ENCODE results near the gene FDX2.
A peak's percentile ranks its signal among the peaks of the same experiment; 100 is the strongest.
"Not testable (repeated sequence)": the region's sequence is repeated elsewhere in the genome, so short reads cannot be mapped to it uniquely, and the experiment has no call there.

The FDX2 gene

GRCh38 chr19:10344780-10345179 is 29.0 kb upstream of the FDX2 start:
- Histone ChIP-seq H3K27ac (ENCODE audit: low read length) (no peak overlapping the region), H3K36me3 (ENCODE audit: control insufficient read depth in 1 of 2, insufficient read depth in 2 of 2, low read length in 2 of 2) (peaks cover 0 to 2% of the 10 kb centered on the region in 2 donors), H3K4me3 (ENCODE audit: low read depth in 1 of 2, low read length in 2 of 2) (no peak overlapping the region), H3K9me3 (ENCODE audit: control insufficient read depth in 1 of 2, low read length in 2 of 2) (no peaks in the 10 kb centered on the region), H3K4me1 (ENCODE audit: control insufficient read depth in 1 of 2, insufficient read depth in 2 of 2, low read length in 2 of 2) (no peaks in the 10 kb centered on the region), H3K27me3 (ENCODE audit: low read depth, low read length) (no peaks in the 10 kb centered on the region)

- no peak overlapping the region for H3K27ac ChIP-seq (ENCODE audit: low read length)
- H3K27me3 ChIP-seq (ENCODE audit: low read depth, low read length), result no peaks in the 10 kb centered on the region
- H3K4me1 ChIP-seq (ENCODE audit: control insufficient read depth in 1 of 2, insufficient read depth in 2 of 2, low read length in 2 of 2), result no peaks in the 10 kb centered on the region
- H3K9me3 ChIP-seq (ENCODE audit: control insufficient read depth in 1 of 2, low read length in 2 of 2), result no peaks in the 10 kb centered on the region
- H3K4me3 ChIP-seq (ENCODE audit: low read depth in 1 of 2, low read length in 2 of 2), result no peak overlapping the region
- no peaks in the 10 kb centered on the region for H3K36me3 ChIP-seq (ENCODE audit: control insufficient read depth in 1 of 2, insufficient read depth in 2 of 2, low read length in 2 of 2)
Measured at GRCh38 chr19:10343495-10343894, 27.7 kb upstream of the FDX2 start.

- no peaks in the 10 kb centered on the region for H3K9me3 ChIP-seq (ENCODE audit: control insufficient read depth in 1 of 2, low read length in 2 of 2)
- H3K27me3 ChIP-seq (ENCODE audit: low read depth, low read length), result no peaks in the 10 kb centered on the region
- no peak overlapping the region for H3K27ac ChIP-seq (ENCODE audit: low read length)
- H3K4me3 ChIP-seq (ENCODE audit: low read depth in 1 of 2, low read length in 2 of 2), result no peak overlapping the region
- peaks cover 0 to under 1% of the 10 kb centered on the region in 2 donors for H3K4me1 ChIP-seq (ENCODE audit: control insufficient read depth in 1 of 2, insufficient read depth in 2 of 2, low read length in 2 of 2)
- no peaks in the 10 kb centered on the region for H3K36me3 ChIP-seq (ENCODE audit: control insufficient read depth in 1 of 2, insufficient read depth in 2 of 2, low read length in 2 of 2)
Measured at GRCh38 chr19:10339977-10340376, 24.2 kb upstream of the FDX2 start.

GRCh38 chr19:10339380-10339960 is 23.7 kb upstream of the FDX2 start, which contains the start of gene ICAM3:
Gene ICAM3 (minus strand): TSS chr19:10339624. CDS start chr19:10339614, 10 bp downstream.
- Histone ChIP-seq H3K27me3 (ENCODE audit: low read depth, low read length) (no peaks in the 10 kb centered on the region), H3K36me3 (ENCODE audit: control insufficient read depth in 1 of 2, insufficient read depth in 2 of 2, low read length in 2 of 2) (no peaks in the 10 kb centered on the region), H3K27ac (ENCODE audit: low read length) (no peak within 1 kb of the TSS), H3K4me1 (ENCODE audit: control insufficient read depth in 1 of 2, insufficient read depth in 2 of 2, low read length in 2 of 2) (peaks cover 0 to 5% of the 10 kb centered on the region in 2 donors), H3K9me3 (ENCODE audit: control insufficient read depth in 1 of 2, low read length in 2 of 2) (no peaks in the 10 kb centered on the region), H3K4me3 (ENCODE audit: low read depth in 1 of 2, low read length in 2 of 2) (peak within 1 kb of the TSS; percentile 18 to 19)

GRCh38 chr19:10338940-10339339 is 23.1 kb upstream of the FDX2 start:
- Histone ChIP-seq H3K4me1 (ENCODE audit: control insufficient read depth in 1 of 2, insufficient read depth in 2 of 2, low read length in 2 of 2) (peaks cover 0 to 11% of the 10 kb centered on the region in 2 donors), H3K4me3 (ENCODE audit: low read depth in 1 of 2, low read length in 2 of 2) (peak overlapping the region; percentile 18 to 19), H3K36me3 (ENCODE audit: control insufficient read depth in 1 of 2, insufficient read depth in 2 of 2, low read length in 2 of 2) (no peaks in the 10 kb centered on the region), H3K27me3 (ENCODE audit: low read depth, low read length) (no peaks in the 10 kb centered on the region), H3K27ac (ENCODE audit: low read length) (no peak overlapping the region), H3K9me3 (ENCODE audit: control insufficient read depth in 1 of 2, low read length in 2 of 2) (no peaks in the 10 kb centered on the region)

- H3K27me3 ChIP-seq (ENCODE audit: low read depth, low read length); H3K27ac ChIP-seq (ENCODE audit: low read length); H3K36me3 ChIP-seq (ENCODE audit: control insufficient read depth in 1 of 2, insufficient read depth in 2 of 2, low read length in 2 of 2); H3K9me3 ChIP-seq (ENCODE audit: control insufficient read depth in 1 of 2, low read length in 2 of 2); H3K4me3 ChIP-seq (ENCODE audit: low read depth in 1 of 2, low read length in 2 of 2): not testable (repeated sequence)
- peaks cover 3 to 26% of the 10 kb centered on the region in 2 donors for H3K4me1 ChIP-seq (ENCODE audit: control insufficient read depth in 1 of 2, insufficient read depth in 2 of 2, low read length in 2 of 2)
Measured at GRCh38 chr19:10336725-10337124, 20.9 kb upstream of the FDX2 start.

GRCh38 chr19:10335352-10335985 is 19.7 kb upstream of the FDX2 start:
- H3K9me3 ChIP-seq (ENCODE audit: control insufficient read depth in 1 of 2, low read length in 2 of 2), result no peaks in the 10 kb centered on the region
- H3K27ac ChIP-seq (ENCODE audit: low read length), result no peak overlapping the region
- peaks cover 3 to 29% of the 10 kb centered on the region in 2 donors for H3K4me1 ChIP-seq (ENCODE audit: control insufficient read depth in 1 of 2, insufficient read depth in 2 of 2, low read length in 2 of 2)
- H3K36me3 ChIP-seq (ENCODE audit: control insufficient read depth in 1 of 2, insufficient read depth in 2 of 2, low read length in 2 of 2), result peaks cover 0 to 5% of the 10 kb centered on the region in 2 donors
- H3K4me3 ChIP-seq (ENCODE audit: low read depth in 1 of 2, low read length in 2 of 2), result peak overlapping the region in 1 of 2 donors; percentile 83
- H3K27me3 ChIP-seq (ENCODE audit: low read depth, low read length), result no peaks in the 10 kb centered on the region

- H3K4me3 ChIP-seq (ENCODE audit: low read depth in 1 of 2, low read length in 2 of 2), result peak overlapping the region; percentile 74 to 83
- no peaks in the 10 kb centered on the region for H3K9me3 ChIP-seq (ENCODE audit: control insufficient read depth in 1 of 2, low read length in 2 of 2)
- peaks cover 3 to 29% of the 10 kb centered on the region in 2 donors for H3K4me1 ChIP-seq (ENCODE audit: control insufficient read depth in 1 of 2, insufficient read depth in 2 of 2, low read length in 2 of 2)
- peaks cover 0 to 12% of the 10 kb centered on the region in 2 donors for H3K36me3 ChIP-seq (ENCODE audit: control insufficient read depth in 1 of 2, insufficient read depth in 2 of 2, low read length in 2 of 2)
- no peak overlapping the region for H3K27ac ChIP-seq (ENCODE audit: low read length)
- no peaks in the 10 kb centered on the region for H3K27me3 ChIP-seq (ENCODE audit: low read depth, low read length)
Measured at GRCh38 chr19:10334588-10335351, 19.0 kb upstream of the FDX2 start.

GRCh38 chr19:10333758-10334587 is 18.2 kb upstream of the FDX2 start:
- H3K4me3 ChIP-seq (ENCODE audit: low read depth in 1 of 2, low read length in 2 of 2), result peak overlapping the region; percentile 74 to 83
- H3K36me3 ChIP-seq (ENCODE audit: control insufficient read depth in 1 of 2, insufficient read depth in 2 of 2, low read length in 2 of 2), result peaks cover 6 to 20% of the 10 kb centered on the region in 2 donors
- no peak overlapping the region for H3K27ac ChIP-seq (ENCODE audit: low read length)
- H3K4me1 ChIP-seq (ENCODE audit: control insufficient read depth in 1 of 2, insufficient read depth in 2 of 2, low read length in 2 of 2), result peaks cover 3 to 29% of the 10 kb centered on the region in 2 donors
- no peaks in the 10 kb centered on the region for H3K27me3 ChIP-seq (ENCODE audit: low read depth, low read length)
- no peaks in the 10 kb centered on the region for H3K9me3 ChIP-seq (ENCODE audit: control insufficient read depth in 1 of 2, low read length in 2 of 2)

- H3K27me3 ChIP-seq (ENCODE audit: low read depth, low read length), result no peaks in the 10 kb centered on the region
- peaks cover 3 to 29% of the 10 kb centered on the region in 2 donors for H3K4me1 ChIP-seq (ENCODE audit: control insufficient read depth in 1 of 2, insufficient read depth in 2 of 2, low read length in 2 of 2)
- peaks cover 6 to 28% of the 10 kb centered on the region in 2 donors for H3K36me3 ChIP-seq (ENCODE audit: control insufficient read depth in 1 of 2, insufficient read depth in 2 of 2, low read length in 2 of 2)
- H3K27ac ChIP-seq (ENCODE audit: low read length), result peak within 1 kb of the TSS; percentile 77
- H3K9me3 ChIP-seq (ENCODE audit: control insufficient read depth in 1 of 2, low read length in 2 of 2), result no peaks in the 10 kb centered on the region
- H3K4me3 ChIP-seq (ENCODE audit: low read depth in 1 of 2, low read length in 2 of 2), result peak within 1 kb of the TSS; percentile 83 to 86
Measured at GRCh38 chr19:10332965-10333757, 17.3 kb upstream of the FDX2 start, which contains the start of gene RAVER1. Gene RAVER1 (minus strand): TSS chr19:10333529. CDS start chr19:10333507, 22 bp downstream.

All from muscle layer of duodenum (tissue), 2 donors.